Colonic mucosa (tissue), 4 donors: ENCODE data around the gene TRIM44. TPM values are rescaled to one million over a fixed set of nuclear protein-coding genes. Genes with fewer than 3 reads are reported as not detected.

Experiments
- DNase-seq: peaks from one replicate; pipeline ENCODE4 v3.0.0-alpha.2; 2020
- H3K27ac ChIP-seq: fragments of 200-600 bp; one replicate; pipeline ENCODE4 v1.8.0; 2021
- H3K27me3 ChIP-seq: fragments of 200-600 bp; one replicate; pipeline ENCODE4 v1.8.0; 2021
- H3K36me3 ChIP-seq: fragments of 200-600 bp; one replicate; pipeline ENCODE4 v1.8.0; 2021
- H3K4me1 ChIP-seq: fragments of 200-600 bp; one replicate; pipeline ENCODE4 v1.8.0; 2021; ENCODE audit warnings: mild to moderate bottlenecking
- H3K4me3 ChIP-seq: fragments of 200-600 bp; one replicate; pipeline ENCODE4 v1.8.0; 2021
- H3K9ac ChIP-seq, 2 donors: one replicate each; pipeline ENCODE4 v1.7.0; 2013; ENCODE audit warnings: control low read depth in 2 of 2, low read depth in 2 of 2, low read length in 2 of 2
- H3K9me3 ChIP-seq: fragments of 200-600 bp; one replicate; pipeline ENCODE4 v1.8.0; 2021
- CTCF ChIP-seq: fragments of 200-600 bp; IDR thresholded peaks from one replicate; pipeline ENCODE4 v1.8.0; 2022; ENCODE audit warnings: antibody characterized with exemption, mild to moderate bottlenecking
- intact Hi-C: fragments of 100-400 bp; cut with DNase I; formaldehyde crosslinking; loops from one replicate; pipeline ENCODE4 v1.14.1; 2022
- total RNA-seq, 2 donors: library from RNA; stranded (reverse); fragmentation: NEBNext Ultra II Directional in 1 of 2; extraction: Animal tissue kit (Norgen Biotek cat#: 25700) in 1 of 2; gene quantifications; one replicate each; pipeline ENCODE4 v1.2.1, GENCODE V29; 2021
- donor health status: healthy.
- donor health status: DM: no; HTN: no; CAD: no.
- donor health status: DM: no; HTN: no; CAD: no.

TRIM44 gene
- total RNA-seq, 2 donors from 2014 or later: 38.8 to 47.0 TPM

- intact Hi-C loops: no loop called here
- no peaks in the 10 kb centered on the region for H3K36me3 ChIP-seq
- no peak for DNase-seq
- H3K27me3 ChIP-seq: no peaks in the 10 kb centered on the region
- H3K4me3 ChIP-seq: no peak overlapping the region
- no peak overlapping the region for H3K27ac ChIP-seq
- H3K9ac ChIP-seq: no peak overlapping the region
- H3K4me1 ChIP-seq: no peaks in the 10 kb centered on the region
- TF ChIP-seq CTCF: no peak
- H3K9me3 ChIP-seq: no peaks in the 10 kb centered on the region
These were observed 72.3 kb downstream of the TRIM44 start for GRCh38 chr11:35734669-35735410.

- Histone ChIP-seq H3K27me3 (no peaks in the 10 kb centered on the region), H3K36me3 (no peaks in the 10 kb centered on the region), H3K9me3 (no peaks in the 10 kb centered on the region), H3K27ac (no peak overlapping the region), H3K4me3 (no peak overlapping the region), H3K9ac (no peak overlapping the region), H3K4me1 (no peaks in the 10 kb centered on the region)
- no peak for DNase-seq
- TF ChIP-seq CTCF: no peak
- intact Hi-C loops: no loop called here
These were observed 72.8 kb downstream of the TRIM44 start for GRCh38 chr11:35735411-35735810.

GRCh38 chr11:35735903-35736302, 73.3 kb downstream of the TRIM44 start:
- no peaks in the 10 kb centered on the region for H3K27me3 ChIP-seq
- no peak overlapping the region for H3K27ac ChIP-seq
- H3K9ac ChIP-seq: no peak overlapping the region
- DNase-seq: no peak
- H3K4me1 ChIP-seq: no peaks in the 10 kb centered on the region
- no peaks in the 10 kb centered on the region for H3K9me3 ChIP-seq
- intact Hi-C loops: no loop called here
- H3K4me3 ChIP-seq: no peak overlapping the region
- H3K36me3 ChIP-seq: no peaks in the 10 kb centered on the region
- no peak for TF ChIP-seq CTCF

GRCh38 chr11:35736952-35737351, 74.4 kb downstream of the TRIM44 start:
- Histone ChIP-seq H3K27ac (no peak overlapping the region), H3K9ac (no peak overlapping the region), H3K4me3 (no peak overlapping the region), H3K27me3 (no peaks in the 10 kb centered on the region), H3K9me3 (no peaks in the 10 kb centered on the region), H3K36me3 (no peaks in the 10 kb centered on the region), H3K4me1 (no peaks in the 10 kb centered on the region)
- intact Hi-C loops: no loop called here
- DNase-seq: no peak
- no peak for TF ChIP-seq CTCF

- Histone ChIP-seq H3K36me3 (no peaks in the 10 kb centered on the region), H3K9ac (no peak overlapping the region), H3K27ac (no peak overlapping the region), H3K4me1 (no peaks in the 10 kb centered on the region), H3K27me3 (no peaks in the 10 kb centered on the region), H3K4me3 (no peak overlapping the region), H3K9me3 (no peaks in the 10 kb centered on the region)
- intact Hi-C loops: no loop called here
- TF ChIP-seq CTCF: no peak
- no peak for DNase-seq
These were observed 77.7 kb downstream of the TRIM44 start for GRCh38 chr11:35740061-35740799.
